HG03139 (cell line): Measurements from ENCODE around the gene TRIM50.
"Not testable (repeated sequence)": the region's sequence is repeated elsewhere in the genome, so short reads cannot be mapped to it uniquely, and the experiment has no call there.

Experiments
- ATAC-seq: cut with Tn5 transposase; IDR thresholded peaks from one replicate; pipeline ENCODE4 v1.9.1; 2021; ENCODE audit not compliant: unreplicated experiment

Gene TRIM50

DNA sequence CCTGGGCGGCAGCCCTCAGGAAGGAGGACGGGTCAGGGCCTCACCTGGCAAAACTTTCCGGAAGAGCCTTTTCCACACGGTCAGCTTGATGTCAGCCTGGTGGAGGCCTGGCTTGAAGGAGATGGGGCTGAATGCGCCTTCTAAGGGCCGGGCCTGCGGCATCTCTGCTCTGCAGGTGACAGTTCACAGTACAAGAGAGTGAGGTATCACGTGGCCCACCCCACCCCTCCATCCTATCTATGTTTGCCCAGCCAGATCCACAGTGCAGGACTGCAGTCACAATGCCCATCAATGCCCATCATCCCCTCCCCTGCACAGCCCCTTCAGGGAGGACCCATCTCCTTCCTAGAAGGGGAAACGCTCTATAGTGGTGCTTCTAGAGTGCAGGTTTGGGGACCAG, 11.4 kb downstream of the TRIM50 start:
- ATAC-seq, result no peak

DNA sequence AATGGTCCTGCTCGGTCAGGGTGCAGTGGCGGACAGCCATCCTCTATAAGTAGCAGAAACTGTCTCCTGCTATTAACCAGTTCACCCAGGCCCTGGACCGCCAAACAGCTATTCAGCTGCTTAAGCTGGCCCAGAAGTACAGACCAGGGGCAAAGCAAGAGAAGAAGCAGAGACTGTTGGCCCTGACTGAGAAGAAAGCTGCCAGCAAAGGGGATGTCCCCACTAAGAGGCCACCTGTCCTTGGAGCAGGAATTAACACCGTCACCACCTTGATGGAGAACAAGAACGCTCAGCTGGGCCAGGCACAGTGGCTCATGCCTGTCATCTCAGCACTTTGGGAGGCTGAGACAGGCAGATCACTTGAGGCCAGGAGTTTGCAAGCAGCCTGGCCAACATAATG, 13.6 kb downstream of the TRIM50 start:
- no peak for ATAC-seq

DNA sequence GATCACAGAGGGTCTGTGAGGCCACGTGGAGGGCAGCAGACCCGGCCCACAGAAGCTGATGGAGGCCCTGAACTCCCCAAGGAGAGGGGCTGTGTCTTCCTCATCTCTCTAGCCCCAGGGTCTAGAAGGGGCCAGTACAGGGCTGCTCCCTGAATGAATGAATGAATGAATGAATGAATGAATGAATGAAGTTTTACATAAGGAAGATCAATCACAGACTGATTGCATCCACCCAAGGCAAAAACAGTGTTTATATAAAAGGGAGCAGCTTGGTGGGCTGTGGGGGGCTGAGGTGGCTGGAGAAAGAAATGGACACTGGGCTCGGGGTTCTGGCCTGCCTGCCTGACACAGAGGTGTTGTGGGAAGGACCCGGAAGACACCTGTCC, 14.4 kb downstream of the TRIM50 start:
- no peak for ATAC-seq

DNA sequence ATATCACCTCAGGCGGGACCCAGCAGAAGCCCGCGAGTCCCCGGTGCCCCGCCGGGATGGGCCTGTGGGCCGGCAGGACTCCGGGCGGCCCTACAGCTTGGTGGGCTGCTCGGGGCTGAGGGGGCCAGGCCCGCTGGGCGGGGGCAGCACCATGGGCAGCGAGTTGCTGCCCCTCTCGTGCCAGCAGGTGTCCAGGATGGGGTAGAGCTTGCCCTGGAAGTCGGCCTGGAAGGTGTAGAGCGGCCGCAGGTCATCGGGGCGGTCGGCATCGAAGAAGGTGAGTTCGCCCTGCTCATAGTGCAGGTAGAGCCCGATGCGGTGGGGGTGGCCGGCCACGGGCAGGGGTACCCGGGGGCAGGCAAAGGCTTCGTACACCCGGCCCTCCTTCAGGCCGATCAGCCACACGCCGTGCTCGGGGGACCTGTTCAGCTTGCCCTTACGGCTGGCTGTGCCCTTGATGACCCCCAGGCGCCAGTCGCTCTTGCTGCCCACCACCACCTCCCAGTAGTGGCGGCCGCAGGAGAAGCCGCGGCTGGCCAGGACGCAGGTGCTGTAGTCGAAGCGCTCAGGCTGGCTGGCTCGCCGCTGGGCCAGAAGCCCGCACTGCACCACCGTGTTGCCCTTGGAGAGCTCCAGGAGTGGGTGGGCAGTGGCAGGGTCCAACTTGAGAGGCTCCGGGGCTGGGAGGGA, 14.9 kb downstream of the TRIM50 start:
- no peak for ATAC-seq

DNA sequence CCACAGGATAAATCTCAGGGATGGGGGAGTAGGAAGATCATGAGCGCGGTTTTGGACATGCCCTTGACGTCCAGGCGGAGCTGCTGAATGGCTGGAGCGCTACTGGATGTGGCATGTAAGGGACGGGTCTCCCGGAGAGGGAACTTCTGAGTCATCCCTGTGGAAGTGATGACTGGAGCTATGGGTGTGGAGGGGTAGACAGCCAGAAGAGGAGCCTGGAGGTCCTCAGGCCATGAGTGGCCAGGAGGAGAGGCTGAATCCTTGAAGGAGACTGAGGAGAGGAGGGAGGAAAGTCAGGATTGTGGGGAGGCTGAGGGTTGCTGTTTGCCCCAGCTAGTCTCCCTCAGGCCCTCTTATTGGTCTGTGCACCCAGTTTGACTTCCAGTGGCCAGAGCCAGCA, 16.5 kb downstream of the TRIM50 start:
- ATAC-seq, result not testable (repeated sequence)

DNA sequence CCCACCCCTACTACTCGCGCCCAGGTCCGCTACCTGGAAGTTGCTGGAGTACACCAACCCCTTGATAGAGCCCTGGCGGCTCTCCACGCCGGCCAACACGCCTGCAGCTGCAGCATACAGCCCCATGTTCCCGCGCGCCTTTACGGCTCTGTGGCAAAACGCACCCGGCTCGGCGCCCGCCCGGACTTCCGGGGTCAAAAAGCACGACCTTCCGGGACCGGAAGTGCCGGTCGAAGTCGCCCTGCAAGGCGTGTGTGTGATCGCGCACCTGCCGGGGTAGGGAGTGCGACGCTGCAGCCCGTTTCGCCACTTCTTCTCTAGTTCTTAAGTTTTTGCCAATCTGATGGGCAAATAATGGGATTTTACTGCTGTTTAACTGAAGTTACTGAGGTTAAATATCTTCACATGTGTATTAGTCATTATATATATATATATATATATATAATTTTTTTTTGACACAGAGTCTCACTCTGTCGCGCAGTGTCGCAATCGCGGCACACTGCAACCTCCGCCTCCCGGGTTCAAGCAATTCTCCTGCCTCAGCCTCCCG, 19.1 kb downstream of the TRIM50 start, which contains the start of gene NSUN5:
Gene NSUN5, minus strand, starts transcription at position 162 of the 550 bp plus-strand sequence. Its CDS starts 36 bp downstream, at position 126.
- peak; percentile 89 for ATAC-seq

DNA sequence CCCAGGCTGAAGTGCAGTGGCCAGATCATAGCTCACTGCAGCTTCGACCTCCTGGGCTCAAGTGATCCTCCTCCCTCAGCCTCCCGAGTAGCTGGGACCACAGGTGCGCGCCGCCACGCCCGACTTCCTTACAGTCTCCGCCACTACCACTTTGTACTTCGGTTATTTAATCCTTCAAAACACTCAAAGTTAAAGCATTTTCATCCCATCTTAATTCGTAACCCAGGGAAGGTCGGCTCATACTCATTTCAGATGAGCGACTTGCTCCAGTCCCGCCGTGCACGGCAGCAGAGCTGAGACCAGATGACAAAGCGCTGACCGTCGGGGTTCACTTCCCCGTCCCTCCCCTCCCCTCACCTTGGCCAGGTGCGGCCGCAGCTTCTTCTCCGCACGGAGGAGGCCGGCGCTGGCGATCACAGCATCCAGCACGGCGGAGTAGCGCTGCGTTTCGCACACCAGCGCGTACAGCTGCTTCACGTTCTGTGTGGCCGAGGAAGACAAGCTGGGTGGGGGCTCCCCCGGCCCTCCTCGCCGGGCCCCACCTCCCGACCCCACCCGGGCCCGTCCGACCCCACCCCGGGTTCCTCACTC, 19.7 kb downstream of the TRIM50 start:
- peak; percentile 29 for ATAC-seq

DNA sequence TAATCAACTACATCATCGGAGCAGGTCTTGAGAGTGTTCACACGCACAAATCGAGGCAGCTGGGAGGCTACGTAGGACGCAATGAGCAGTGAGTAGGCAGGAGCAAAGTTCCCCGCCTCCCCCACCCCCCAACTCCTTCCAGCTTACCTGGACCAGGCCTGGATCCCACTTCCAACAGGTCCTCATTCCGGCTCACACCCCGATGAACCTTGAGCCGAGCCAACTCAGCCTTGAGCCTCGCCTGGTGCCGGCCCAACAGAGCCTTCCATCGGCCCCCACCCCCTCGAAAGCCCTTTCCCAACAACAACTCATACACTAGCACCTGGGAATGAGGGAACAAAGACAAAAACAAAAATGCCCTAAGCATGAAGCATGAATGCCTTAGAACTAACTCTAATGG, 20.4 kb downstream of the TRIM50 start:
- ATAC-seq, result no peak

DNA sequence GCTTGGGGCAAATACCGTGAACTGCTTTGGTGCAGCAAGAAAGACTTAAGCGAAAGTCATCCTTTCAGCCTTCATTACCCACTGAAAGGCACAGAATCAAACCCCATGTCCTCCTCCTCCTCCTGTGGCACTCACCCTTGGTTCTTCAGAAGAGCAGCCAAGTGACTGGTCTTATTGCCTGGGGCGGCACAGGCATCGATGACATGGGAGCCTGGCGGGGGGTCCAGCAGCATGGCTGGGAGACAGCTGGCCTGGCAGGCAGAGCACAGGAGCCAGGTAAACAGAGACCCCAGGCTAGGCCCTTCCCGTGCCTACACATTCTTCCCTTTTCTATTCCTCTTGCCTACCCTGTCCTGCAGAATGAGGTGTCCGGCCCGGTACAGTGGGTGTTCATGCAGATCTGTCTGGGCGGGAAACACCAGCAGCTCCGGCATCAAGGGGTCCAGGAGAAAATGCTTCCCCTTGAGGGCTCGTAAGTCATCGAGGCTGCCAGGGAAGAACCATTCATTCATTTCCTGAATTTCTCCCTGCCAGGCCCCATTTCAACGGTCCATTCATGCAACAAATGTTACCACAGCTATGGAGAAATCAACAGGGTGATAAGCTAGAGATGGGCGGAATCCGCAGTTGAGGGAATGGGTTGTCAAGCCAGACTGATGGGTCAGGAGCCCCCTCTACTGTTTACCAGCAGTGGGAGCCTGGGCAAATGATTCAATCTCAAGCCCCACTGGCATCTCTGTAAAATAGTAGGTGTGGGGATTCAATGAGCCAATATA, 23.1 kb downstream of the TRIM50 start:
- not testable (repeated sequence) for ATAC-seq

DNA sequence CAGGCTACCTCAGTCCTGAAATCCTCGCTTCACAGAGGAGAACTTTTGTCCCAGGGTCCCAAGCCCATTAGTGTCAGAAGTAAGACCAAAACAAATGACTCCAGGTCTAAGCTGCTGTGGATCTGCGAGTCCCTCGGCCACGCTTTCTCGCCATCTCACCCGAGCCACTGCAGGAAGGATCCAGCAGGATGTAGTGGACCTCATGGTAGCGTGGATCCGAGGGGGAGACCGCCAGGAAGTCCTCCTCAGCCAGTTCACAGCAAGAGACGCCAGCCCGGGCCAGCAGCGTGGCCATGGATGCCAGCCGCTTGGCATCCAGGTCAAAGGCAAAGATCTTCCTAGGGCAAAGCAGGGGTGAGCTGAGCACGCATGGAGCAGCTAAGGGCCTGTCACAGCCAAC, 23.8 kb downstream of the TRIM50 start:
- ATAC-seq, result no peak

DNA sequence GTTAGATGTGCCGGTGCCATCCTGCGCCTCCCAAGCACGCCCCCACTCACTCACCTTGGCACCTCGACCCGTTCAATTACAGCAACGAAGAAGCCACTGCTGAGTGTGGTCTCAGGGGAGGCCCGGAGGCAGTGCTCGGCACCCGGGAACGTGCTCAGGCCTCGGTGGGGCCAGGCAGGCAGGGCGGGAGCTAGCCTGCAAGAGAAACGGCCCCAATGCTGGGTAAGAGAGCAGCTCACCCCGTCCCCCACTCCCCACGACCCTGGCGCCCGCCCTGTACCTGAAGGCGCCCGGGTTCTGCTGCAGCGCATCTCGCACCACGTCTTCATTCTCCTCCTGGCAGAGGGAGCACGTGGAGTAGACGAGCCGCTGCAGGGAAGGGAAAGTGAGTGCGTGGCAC, 24.3 kb downstream of the TRIM50 start:
- ATAC-seq, result no peak

DNA sequence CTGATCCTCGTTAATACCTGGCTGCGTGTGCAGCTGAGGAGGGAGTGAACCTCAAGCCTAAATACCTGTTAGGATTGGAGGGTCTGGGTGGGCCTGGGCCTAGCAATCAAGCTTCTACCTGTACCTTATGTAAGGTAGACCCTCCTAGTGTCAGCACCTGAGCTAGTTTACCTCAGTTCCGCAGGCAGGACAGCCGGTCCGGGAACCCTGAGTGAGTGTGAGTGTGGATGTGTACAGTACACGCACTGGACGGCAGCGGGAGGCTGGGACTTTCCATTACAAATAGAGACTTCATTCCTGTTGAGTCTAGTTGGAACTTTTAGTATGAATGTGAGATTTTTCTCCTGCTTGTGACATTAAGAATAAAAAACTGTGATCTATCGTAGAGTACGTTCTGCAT, 25.0 kb downstream of the TRIM50 start:
- ATAC-seq, result not testable (repeated sequence)

DNA sequence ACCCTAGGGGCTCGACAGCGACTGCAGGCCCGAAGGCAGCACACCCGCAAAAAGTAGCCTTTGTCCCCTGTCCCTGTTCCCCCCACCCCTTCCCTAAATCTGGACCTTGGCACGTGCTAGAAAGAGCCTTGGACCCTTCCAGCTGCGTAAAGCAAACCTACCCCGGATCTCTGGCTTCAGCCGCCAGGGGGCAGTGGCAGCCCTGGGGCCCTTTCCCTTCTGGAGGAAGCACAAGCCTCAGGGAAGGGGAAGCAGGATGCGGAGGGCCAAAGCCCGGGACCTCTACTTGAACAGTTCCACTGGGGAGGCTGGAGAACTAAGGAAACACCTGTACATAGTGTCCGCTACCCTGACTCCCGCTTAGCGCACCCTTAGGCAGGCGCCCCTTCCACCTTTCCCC, 26.8 kb downstream of the TRIM50 start:
- not testable (repeated sequence) for ATAC-seq

DNA sequence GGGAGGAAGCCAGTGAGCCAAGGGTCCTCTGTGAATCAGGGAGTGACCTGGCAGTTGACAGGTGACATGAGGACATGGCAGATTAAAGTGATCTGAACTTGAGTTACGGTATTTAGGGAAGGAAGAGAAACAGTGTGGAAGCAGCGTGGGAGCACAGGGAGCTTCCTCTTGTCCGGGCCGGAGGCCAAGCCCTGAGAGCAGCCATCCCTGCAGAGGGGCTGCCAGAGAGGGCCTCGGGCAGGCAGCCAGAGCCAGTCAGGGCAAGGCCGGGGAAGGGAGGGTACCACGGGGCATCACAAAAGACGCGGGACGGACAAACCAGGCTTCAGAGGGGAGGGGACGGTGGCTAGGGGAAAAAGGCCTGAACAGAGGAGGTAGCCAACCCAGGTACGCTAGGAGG, 28.1 kb downstream of the TRIM50 start:
- ATAC-seq, result not testable (repeated sequence)

DNA sequence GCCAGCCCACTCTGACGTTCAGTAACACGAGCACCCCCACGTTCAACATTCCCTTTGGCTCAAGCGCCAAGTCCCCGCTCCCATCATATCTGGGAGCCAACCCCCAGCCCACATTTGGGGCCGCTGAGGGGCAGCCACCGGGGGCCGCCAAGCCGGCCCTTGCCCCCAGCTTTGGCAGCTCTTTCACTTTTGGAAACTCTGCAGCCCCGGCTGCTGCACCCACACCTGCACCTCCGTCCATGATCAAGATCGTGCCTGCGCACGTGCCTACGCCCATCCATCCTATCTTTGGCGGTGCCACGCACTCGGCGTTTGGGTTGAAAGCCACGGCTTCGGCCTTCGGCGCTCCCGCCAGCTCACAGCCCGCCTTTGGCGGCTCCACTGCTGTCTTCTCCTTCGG, 30.2 kb downstream of the TRIM50 start:
- not testable (repeated sequence) for ATAC-seq

DNA sequence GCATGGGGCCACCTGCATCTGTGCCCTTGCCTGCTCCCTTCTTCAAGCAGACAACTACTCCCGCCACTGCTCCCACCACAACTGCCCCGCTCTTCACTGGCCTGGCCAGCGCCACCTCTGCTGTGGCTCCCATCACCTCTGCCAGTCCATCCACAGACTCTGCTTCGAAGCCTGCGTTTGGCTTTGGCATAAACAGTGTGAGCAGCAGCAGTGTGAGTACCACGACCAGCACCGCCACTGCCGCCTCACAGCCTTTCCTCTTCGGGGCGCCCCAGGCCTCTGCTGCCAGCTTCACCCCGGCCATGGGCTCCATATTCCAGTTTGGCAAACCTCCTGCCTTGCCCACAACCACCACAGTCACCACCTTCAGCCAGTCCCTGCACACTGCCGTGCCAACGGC, 30.6 kb downstream of the TRIM50 start:
- not testable (repeated sequence) for ATAC-seq

DNA sequence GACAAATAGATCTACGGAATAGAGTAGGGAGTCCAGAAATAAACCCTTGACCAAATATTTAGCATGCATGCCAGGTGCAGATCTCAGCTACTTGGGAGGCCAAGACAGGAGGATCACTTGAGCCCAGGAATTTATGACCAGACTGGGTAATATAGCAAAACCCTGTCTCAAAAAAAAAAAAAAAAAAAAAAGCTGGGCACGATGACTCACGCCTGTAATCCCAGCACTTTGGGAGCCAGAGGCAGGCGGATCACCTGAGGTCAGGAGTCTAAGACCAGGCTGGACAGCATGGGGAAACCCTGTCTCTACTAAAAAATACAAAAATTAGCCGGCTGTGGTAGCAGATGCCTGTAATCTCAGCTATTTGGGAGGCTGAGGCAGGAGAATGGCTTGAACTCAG, 50.7 kb downstream of the TRIM50 start:
- ATAC-seq, result not testable (repeated sequence)

DNA sequence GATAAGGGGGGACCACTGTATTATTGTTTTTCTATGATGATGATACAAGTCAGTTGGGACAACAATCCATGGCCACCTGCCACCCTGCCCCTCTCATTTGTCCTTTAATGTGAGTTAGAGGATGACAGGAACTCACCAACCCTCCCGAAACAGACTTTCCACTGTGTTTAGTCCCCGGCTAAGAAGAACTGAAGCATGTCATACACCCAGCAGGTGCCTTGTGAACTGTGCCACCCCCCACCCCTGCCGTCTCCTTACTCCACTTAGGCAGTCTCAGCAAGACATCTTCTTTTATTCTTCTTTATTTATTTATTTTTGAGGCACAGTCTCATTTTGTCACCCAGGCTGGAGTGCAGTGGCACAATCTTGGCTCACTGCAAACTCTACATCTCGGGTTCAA, 60.1 kb downstream of the TRIM50 start:
- not testable (repeated sequence) for ATAC-seq

DNA sequence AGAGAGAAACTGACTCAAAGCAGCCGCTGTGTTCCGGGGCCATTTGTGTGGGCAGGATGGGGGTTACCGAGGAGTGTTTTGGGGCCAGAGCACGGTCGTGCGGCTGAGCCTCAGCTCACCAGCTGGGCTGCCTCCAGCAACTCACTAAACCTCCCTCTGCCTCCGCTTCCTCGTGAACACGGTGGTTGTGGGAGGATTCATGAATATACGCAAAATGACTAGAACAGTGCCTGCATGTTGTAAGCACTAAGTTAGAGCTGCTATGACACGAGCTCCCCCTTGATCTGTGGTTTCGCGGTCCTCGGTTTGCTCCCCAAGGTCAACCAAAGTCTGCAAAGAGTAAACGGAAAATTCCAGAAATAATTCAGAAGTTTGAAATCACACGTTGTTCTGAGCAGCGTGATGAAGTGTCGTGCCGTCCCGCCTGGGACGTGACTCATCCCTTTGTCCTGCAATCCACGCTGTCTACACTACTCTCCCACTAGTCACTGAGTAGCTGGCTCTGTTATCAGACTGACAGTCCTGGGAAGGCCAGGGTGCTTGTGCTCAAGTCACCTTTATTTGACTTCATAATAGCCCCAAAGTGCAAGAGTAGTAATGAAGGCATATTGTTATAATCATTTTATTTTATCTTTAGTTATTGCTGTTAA, 61.0 kb downstream of the TRIM50 start:
- ATAC-seq, result peak; percentile 60
